ENCODE measurements around the gene VPS51.

DNA sequence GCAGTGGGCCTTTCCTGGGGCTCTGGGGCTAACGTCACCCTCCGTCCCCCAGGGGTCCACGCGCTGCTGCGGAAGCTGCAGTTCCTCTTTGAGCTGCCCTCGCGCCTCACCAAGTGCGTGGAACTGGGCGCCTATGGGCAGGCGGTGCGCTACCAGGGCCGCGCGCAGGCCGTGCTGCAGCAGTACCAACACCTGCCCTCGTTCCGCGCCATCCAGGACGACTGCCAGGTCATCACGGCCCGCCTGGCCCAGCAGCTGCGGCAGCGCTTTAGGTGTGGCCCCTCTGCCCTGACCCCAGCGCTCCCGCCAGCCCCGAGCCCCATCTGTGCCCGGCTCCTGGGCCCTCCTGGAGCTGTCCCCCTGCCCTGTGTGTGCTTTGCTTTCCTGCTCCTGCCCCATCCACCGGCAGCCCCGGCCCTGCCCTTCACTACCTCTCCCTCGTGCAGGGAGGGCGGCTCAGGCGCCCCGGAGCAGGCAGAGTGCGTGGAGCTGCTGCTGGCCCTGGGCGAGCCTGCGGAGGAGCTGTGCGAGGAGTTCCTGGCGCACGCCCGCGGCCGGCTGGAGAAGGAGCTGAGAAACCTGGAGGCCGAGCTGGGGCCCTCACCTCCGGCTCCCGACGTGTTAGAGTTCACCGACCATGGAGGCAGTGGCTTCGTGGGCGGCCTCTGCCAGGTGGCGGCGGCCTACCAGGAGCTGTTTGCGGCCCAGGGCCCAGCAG, 11.9 kb downstream of the VPS51 start:
- TF ChIP-seq, protein P1, sequence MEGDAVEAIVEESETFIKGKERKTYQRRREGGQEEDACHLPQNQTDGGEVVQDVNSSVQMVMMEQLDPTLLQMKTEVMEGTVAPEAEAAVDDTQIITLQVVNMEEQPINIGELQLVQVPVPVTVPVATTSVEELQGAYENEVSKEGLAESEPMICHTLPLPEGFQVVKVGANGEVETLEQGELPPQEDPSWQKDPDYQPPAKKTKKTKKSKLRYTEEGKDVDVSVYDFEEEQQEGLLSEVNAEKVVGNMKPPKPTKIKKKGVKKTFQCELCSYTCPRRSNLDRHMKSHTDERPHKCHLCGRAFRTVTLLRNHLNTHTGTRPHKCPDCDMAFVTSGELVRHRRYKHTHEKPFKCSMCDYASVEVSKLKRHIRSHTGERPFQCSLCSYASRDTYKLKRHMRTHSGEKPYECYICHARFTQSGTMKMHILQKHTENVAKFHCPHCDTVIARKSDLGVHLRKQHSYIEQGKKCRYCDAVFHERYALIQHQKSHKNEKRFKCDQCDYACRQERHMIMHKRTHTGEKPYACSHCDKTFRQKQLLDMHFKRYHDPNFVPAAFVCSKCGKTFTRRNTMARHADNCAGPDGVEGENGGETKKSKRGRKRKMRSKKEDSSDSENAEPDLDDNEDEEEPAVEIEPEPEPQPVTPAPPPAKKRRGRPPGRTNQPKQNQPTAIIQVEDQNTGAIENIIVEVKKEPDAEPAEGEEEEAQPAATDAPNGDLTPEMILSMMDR (IDR thresholded peaks at IDR 0.05): no peak
- TF ChIP-seq POLR2A (IDR thresholded peaks at IDR 0.05): no peak
